CD14-positive monocyte (primary cell): Measurements from ENCODE around the gene DHRS1. TPM values are rescaled to one million over a fixed set of nuclear protein-coding genes. Genes with fewer than 3 reads are reported as not detected.
A peak's percentile ranks its signal among the peaks of the same experiment; 100 is the strongest.

Source experiments
- DNase-seq, 3 donors: peaks; one replicate each; pipeline ENCODE4 v3.0.0-alpha.2; 2011 to 2022
- H2AFZ ChIP-seq: 2 replicates; pipeline ENCODE4 v1.6.0; 2012; ENCODE audit warnings: mild to moderate bottlenecking, low read depth, low read length, inconsistent platforms; ENCODE audit not compliant: insufficient read depth, poor library complexity, severe bottlenecking
- H3K27ac ChIP-seq, 2 donors: 1 replicate in 1 of 2; 2 replicates in 1 of 2; pipeline ENCODE4 v1.5.1; 2012 to 2013; ENCODE audit warnings: low read length in 2 of 2, control low read depth in 1 of 2, inconsistent platforms in 1 of 2, low read depth in 1 of 2, mild to moderate bottlenecking in 1 of 2
- H3K27me3 ChIP-seq, 2 donors: one replicate each; pipeline versions ENCODE4 v1.6.0 to v1.6.1; 2011 to 2013; ENCODE audit warnings: low read length in 2 of 2; ENCODE audit not compliant: control insufficient read depth in 2 of 2, insufficient read depth in 2 of 2
- H3K36me3 ChIP-seq, 2 donors: replicated peaks in 1 of 2; 1 replicate in 1 of 2; 2 replicates in 1 of 2; pipeline versions ENCODE4 v1.5.1 to v1.6.1; 2012 to 2013; ENCODE audit warnings: low read length in 2 of 2, control low read depth in 1 of 2, inconsistent platforms in 1 of 2, mild to moderate bottlenecking in 1 of 2; ENCODE audit not compliant: insufficient read depth in 2 of 2, control insufficient read depth in 1 of 2
- H3K4me1 ChIP-seq, 2 donors: 1 replicate in 1 of 2; 2 replicates in 1 of 2; pipeline versions ENCODE4 v1.5.1 to v1.6.1; 2012 to 2013; ENCODE audit warnings: low read length in 2 of 2, control low read depth in 1 of 2, inconsistent platforms in 1 of 2, mild to moderate bottlenecking in 1 of 2, moderate library complexity in 1 of 2; ENCODE audit not compliant: insufficient read depth in 2 of 2, control insufficient read depth in 1 of 2
- H3K4me2 ChIP-seq: replicated peaks from 2 replicates; pipeline ENCODE3; 2012; ENCODE audit warnings: low read length, moderate library complexity, mild to moderate bottlenecking; ENCODE audit not compliant: poor library complexity, severe bottlenecking; ENCODE audit errors: extremely low read depth
- H3K4me3 ChIP-seq, 3 experiments: fragments of 200-600 bp in 1 of 3; sonication (generic) in 1 of 3; replicated peaks in 1 of 3; 1 replicate in 2 of 3; 2 replicates in 1 of 3; pipeline ENCODE4 v1.5.1; 2011 to 2013; ENCODE audit warnings: low read length in 3 of 3, mild to moderate bottlenecking in 3 of 3, control low read depth in 2 of 3, low read depth in 2 of 3, inconsistent platforms in 1 of 3, moderate library complexity in 1 of 3
- H3K79me2 ChIP-seq: 2 replicates; pipeline ENCODE4 v1.6.0; 2012; ENCODE audit warnings: mild to moderate bottlenecking, control low read depth, inconsistent platforms, low read length, moderate library complexity; ENCODE audit not compliant: insufficient read depth
- H3K9ac ChIP-seq: 2 replicates; pipeline ENCODE4 v1.6.0; 2017; ENCODE audit warnings: low read length, mild to moderate bottlenecking; ENCODE audit not compliant: insufficient read depth, poor library complexity, severe bottlenecking
- H3K9me3 ChIP-seq, 2 donors: replicated peaks in 1 of 2; 1 replicate in 1 of 2; 2 replicates in 1 of 2; pipeline versions ENCODE4 v1.5.1 to v1.6.1; 2012 to 2013; ENCODE audit warnings: low read length in 2 of 2, control low read depth in 1 of 2; ENCODE audit not compliant: control insufficient read depth in 1 of 2, insufficient read depth in 1 of 2
- H4K20me1 ChIP-seq: 2 replicates; pipeline ENCODE4 v1.6.0; 2012; ENCODE audit warnings: mild to moderate bottlenecking, low read length, control low read depth, moderate library complexity; ENCODE audit not compliant: insufficient read depth
- H3K27ac Mint-ChIP-seq, 7 donors: one replicate each; pipeline ENCODE4 v1.8.0; 2020; ENCODE audit warnings: mild to moderate bottlenecking in 7 of 7, mixed read lengths in 7 of 7, moderate library complexity in 6 of 7, inconsistent platforms in 2 of 7
- H3K27me3 Mint-ChIP-seq, 3 donors: one replicate each; pipeline ENCODE4 v1.8.0; 2021 to 2022; ENCODE audit warnings: low read depth in 3 of 3, mild to moderate bottlenecking in 3 of 3, mixed read lengths in 3 of 3, moderate library complexity in 3 of 3, inconsistent platforms in 1 of 3
- H3K36me3 Mint-ChIP-seq, 2 donors: one replicate each; pipeline ENCODE4 v1.8.0; 2020; ENCODE audit warnings: mixed read lengths in 2 of 2, inconsistent platforms in 1 of 2, mild to moderate bottlenecking in 1 of 2
- H3K4me1 Mint-ChIP-seq: one replicate; pipeline ENCODE4 v1.8.0; 2020; ENCODE audit warnings: mild to moderate bottlenecking, mixed read lengths
- H3K4me3 Mint-ChIP-seq, 2 donors: one replicate each; pipeline ENCODE4 v1.8.0; 2020; ENCODE audit warnings: mild to moderate bottlenecking in 2 of 2, mixed read lengths in 2 of 2, moderate library complexity in 1 of 2
- H3K9me3 Mint-ChIP-seq, 7 donors: one replicate each; pipeline ENCODE4 v1.8.0; 2020 to 2022; ENCODE audit warnings: mixed read lengths in 7 of 7, mild to moderate bottlenecking in 6 of 7, moderate library complexity in 6 of 7, inconsistent platforms in 2 of 7
- WGBS: methylation state at CpG from one replicate; pipeline ENCODE4 v1.1.5; 2013; ENCODE audit warnings: missing lambda C conversion rate; ENCODE audit not compliant: insufficient coverage; 5-methylcytosine and 5-hydroxymethylcytosine counted together
- intact Hi-C, 2 donors: fragments of 100-400 bp; cut with micrococcal nuclease; formaldehyde crosslinking; loops; one replicate each; pipeline versions ENCODE4 v1.15.0 to v1.15.1; 2023
- polyA minus RNA-seq: library from RNA; depleted of rRNA, polyadenylated mRNA; stranded (reverse); fragments of >200 nt; gene quantifications from 2 replicates; pipeline ENCODE4 v1.2.3, GENCODE V29; 2012
- polyA plus RNA-seq, 3 donors: library from polyadenylated mRNA; depleted of rRNA in 1 of 3; unstranded in 2 of 3; stranded (reverse) in 1 of 3; fragments of 300-500 nt in 2 of 3; fragments of >200 nt in 1 of 3; fragmentation: Illumina TruSeq in 2 of 3; gene quantifications; 1 replicate in 2 of 3; 2 replicates in 1 of 3; pipeline ENCODE4 v1.2.3, GENCODE V29; 2012 to 2021
- total RNA-seq, 12 experiments: library from RNA in 1 of 12; stranded (reverse) in 1 of 12; fragments of 120-200 nt in 1 of 12; gene quantifications; one replicate each; pipeline ENCODE4 v1.2.4 and lab custom pipeline; 2013 to 2026; ENCODE audit warnings: mixed read lengths in 6 of 12, inconsistent platforms in 1 of 12
- TF ChIP-seq, protein P1 (sequence below): fragments of 200-600 bp; IDR thresholded peaks from one replicate; pipeline ENCODE4 v1.8.0; 2022; ENCODE audit warnings: antibody characterized with exemption, mild to moderate bottlenecking

The DHRS1 gene
- 12.6 TPM for total RNA-seq (2013)
- 10 to 100 TPM; 31.6 to 49.4 (median 48.8) TPM for polyA plus RNA-seq
- polyA minus RNA-seq: 12.3 and 12.9 TPM in 2 replicates
- total RNA-seq (lab: John Stamatoyannopoulos, UW): 0.87 to 9.2 (median 7.6) reads per million in 11 experiments

DNA sequence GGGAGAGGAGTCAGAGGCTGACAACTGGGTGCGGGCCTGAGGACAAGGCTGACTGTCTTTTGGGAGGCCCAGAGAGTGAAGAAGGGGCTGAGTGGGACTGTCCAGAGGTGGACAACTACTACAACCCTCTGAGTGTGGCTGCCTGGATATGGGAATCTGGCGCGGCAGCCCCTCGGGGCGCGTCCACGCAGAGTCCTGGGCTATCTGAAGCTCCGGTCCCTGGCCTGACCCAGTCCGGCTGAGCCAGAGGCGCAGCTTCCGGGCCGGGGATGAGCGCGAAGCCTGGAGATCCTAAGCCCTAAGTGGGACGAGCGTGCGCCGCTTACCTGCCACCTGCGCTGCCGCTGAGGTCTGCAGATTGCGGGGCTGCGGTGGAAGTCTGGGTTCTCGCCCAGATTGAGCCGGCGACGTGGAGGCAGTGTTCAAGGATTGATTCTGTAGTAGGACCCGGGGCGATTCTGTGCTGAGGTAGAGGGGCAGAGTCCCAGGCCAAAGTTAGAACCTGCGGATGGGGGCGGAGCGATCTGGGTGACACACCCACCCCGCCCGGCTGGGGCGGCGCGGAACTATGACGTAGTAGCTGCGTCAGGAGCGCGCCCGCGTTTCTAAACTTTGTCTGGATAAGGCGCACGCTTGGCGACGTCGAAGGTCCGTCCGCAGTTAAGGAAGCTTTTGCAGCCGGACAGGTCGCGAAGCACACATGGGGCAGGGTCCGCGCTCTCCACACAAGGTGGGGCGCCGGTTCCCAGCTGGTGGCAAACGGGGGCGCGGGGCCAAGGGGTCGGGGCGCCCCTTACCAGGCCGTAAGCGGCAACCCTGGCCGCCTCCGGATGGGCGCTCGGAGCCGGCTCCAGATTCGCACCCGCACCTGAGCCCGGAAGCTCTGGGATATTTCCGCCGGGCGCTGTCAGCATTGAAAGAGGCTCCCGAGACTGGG lies at the start of gene DHRS1, which contains the start of gene NOP9:
DHRS1 (minus strand) TSS at position 526 of the 937 bp plus-strand sequence. CDS start 674 bp downstream, outside the sequence.
NOP9 (plus strand) TSS at position 596 of the 937 bp plus-strand sequence; CDS start at position 701, 105 bp downstream.
- Mint-ChIP-seq H3K4me3 (peak within 1 kb of the TSS; percentile 89), H3K36me3 (peaks cover 48 to 53% of the 10 kb centered on the region in 2 donors), H3K4me1 (peaks cover 40% of the 10 kb centered on the region), H3K27me3 (peaks cover 0 to 1% (median 0%) of the 10 kb centered on the region in 3 donors), H3K9me3 (peaks cover 0 to 2% (median 0%) of the 10 kb centered on the region in 7 donors), H3K27ac (peak within 1 kb of the TSS; percentile 88 to 95 (median 93))
- H2AFZ ChIP-seq: peak within 1 kb of the TSS; percentile 96
- peaks cover 42 to 53% of the 10 kb centered on the region in 2 donors for H3K36me3 ChIP-seq
- peak within 1 kb of the TSS; percentile 89 for H3K4me2 ChIP-seq
- H3K9ac ChIP-seq: peak within 1 kb of the TSS; percentile 86
- H3K4me3 ChIP-seq: peak within 1 kb of the TSS; percentile 45 to 92 (median 78)
- no peaks in the 10 kb centered on the region for H3K27me3 ChIP-seq
- intact Hi-C loops: loop anchor here (5.0 to 10.0 kb wide), 3 partner anchors 57 to 185 kb away; partner anchors contain the start of genes CHMP4A (in 1 of the 2), DCAF11 (in 1 of the 2), MDP1 (in 1 of the 2) and NRL (in 1 of the 2)
- under 1% methylated on average over 75 of the region's 75 CpGs for WGBS
- DNase-seq: peak; percentile 90 to 92 (median 91)
- peaks cover 46% of the 10 kb centered on the region for H3K79me2 ChIP-seq
- H4K20me1 ChIP-seq: peaks cover 4% of the 10 kb centered on the region
- H3K27ac ChIP-seq: peak within 1 kb of the TSS; percentile 78 to 94
- H3K9me3 ChIP-seq: no peaks in the 10 kb centered on the region
- TF ChIP-seq, protein P1, sequence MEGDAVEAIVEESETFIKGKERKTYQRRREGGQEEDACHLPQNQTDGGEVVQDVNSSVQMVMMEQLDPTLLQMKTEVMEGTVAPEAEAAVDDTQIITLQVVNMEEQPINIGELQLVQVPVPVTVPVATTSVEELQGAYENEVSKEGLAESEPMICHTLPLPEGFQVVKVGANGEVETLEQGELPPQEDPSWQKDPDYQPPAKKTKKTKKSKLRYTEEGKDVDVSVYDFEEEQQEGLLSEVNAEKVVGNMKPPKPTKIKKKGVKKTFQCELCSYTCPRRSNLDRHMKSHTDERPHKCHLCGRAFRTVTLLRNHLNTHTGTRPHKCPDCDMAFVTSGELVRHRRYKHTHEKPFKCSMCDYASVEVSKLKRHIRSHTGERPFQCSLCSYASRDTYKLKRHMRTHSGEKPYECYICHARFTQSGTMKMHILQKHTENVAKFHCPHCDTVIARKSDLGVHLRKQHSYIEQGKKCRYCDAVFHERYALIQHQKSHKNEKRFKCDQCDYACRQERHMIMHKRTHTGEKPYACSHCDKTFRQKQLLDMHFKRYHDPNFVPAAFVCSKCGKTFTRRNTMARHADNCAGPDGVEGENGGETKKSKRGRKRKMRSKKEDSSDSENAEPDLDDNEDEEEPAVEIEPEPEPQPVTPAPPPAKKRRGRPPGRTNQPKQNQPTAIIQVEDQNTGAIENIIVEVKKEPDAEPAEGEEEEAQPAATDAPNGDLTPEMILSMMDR: no peak
- H3K4me1 ChIP-seq: peaks cover 34 to 46% of the 10 kb centered on the region in 2 donors

DNA sequence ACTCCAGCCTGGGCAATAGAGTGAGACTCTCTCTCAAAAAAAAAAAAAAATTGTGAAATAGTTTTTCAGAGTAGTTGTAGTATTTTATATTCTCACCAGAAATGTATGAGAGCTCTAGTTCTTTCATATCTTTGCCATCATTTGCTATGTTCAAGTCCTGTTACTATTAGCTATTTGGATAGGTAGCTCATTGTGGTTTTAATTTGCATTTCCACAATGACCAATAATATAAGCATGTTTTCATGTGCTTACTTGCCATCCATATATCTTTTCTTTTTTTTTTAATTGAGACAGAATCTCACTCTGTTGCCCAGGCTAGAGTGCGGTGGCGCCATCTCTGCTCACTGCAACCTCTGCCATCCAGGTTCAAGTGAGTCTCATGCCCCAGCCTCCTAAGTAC lies 48.6 kb upstream of the DHRS1 start:
- H3K27me3 Mint-ChIP-seq: peaks cover 5 to 24% (median 22%) of the 10 kb centered on the region in 3 donors
- TF ChIP-seq, protein P1: no peak
- no peak for DNase-seq
- Histone ChIP-seq H3K9me3 (no peaks in the 10 kb centered on the region), H3K9ac (no peak overlapping the region), H3K27me3 (peaks cover 3 to 9% of the 10 kb centered on the region in 2 donors), H3K4me3 (no peak overlapping the region), H2AFZ (no peak overlapping the region), H3K36me3 (no peaks in the 10 kb centered on the region), H3K79me2 (no peaks in the 10 kb centered on the region), H4K20me1 (no peaks in the 10 kb centered on the region), H3K4me1 (no peaks in the 10 kb centered on the region), H3K4me2 (no peak overlapping the region), H3K27ac (no peak overlapping the region)
- H3K27ac Mint-ChIP-seq: no peak overlapping the region
- H3K4me1 Mint-ChIP-seq: peaks cover 9% of the 10 kb centered on the region
- WGBS: 100% methylated on average over 2 of the region's 2 CpGs
- intact Hi-C loops: no loop called here
- H3K9me3 Mint-ChIP-seq: peaks cover 0 to 1% (median 0%) of the 10 kb centered on the region in 7 donors
- no peaks in the 10 kb centered on the region for H3K36me3 Mint-ChIP-seq
- no peak overlapping the region for H3K4me3 Mint-ChIP-seq
